GM19452 (cell line): ENCODE data around the gene PDE9A.

ENCODE experiments used
- ATAC-seq: cut with Tn5 transposase; IDR thresholded peaks from one replicate; pipeline ENCODE4 v1.9.1; 2021; ENCODE audit not compliant: unreplicated experiment

PDE9A gene

GRCh38 chr21:42753804-42754203 lies 100.4 kb downstream of the PDE9A start:
- ATAC-seq: no peak

- no peak for ATAC-seq
Observed at GRCh38 chr21:42754270-42754933, 101.0 kb downstream of the PDE9A start.

GRCh38 chr21:42755031-42755665 lies 101.7 kb downstream of the PDE9A start:
- ATAC-seq: no peak

- no peak for ATAC-seq
Observed at GRCh38 chr21:42755766-42756579, 102.6 kb downstream of the PDE9A start.

- ATAC-seq: no peak
Observed at GRCh38 chr21:42756580-42757250, 103.3 kb downstream of the PDE9A start.

- ATAC-seq: no peak
Observed at GRCh38 chr21:42757422-42757821, 104.0 kb downstream of the PDE9A start.

- no peak for ATAC-seq
Observed at GRCh38 chr21:42757826-42758655, 104.6 kb downstream of the PDE9A start.

- no peak for ATAC-seq
Observed at GRCh38 chr21:42758721-42759593, 105.5 kb downstream of the PDE9A start.

- no peak for ATAC-seq
Observed at GRCh38 chr21:42759594-42759927, 106.1 kb downstream of the PDE9A start.

GRCh38 chr21:42760361-42760950 lies 107.0 kb downstream of the PDE9A start:
- no peak for ATAC-seq

GRCh38 chr21:42760951-42761751 lies 107.7 kb downstream of the PDE9A start:
- no peak for ATAC-seq

- no peak for ATAC-seq
Observed at GRCh38 chr21:42761776-42762335, 108.4 kb downstream of the PDE9A start.

- ATAC-seq: no peak
Observed at GRCh38 chr21:42763581-42764442, 110.4 kb downstream of the PDE9A start.

GRCh38 chr21:42764443-42764760 lies 111.0 kb downstream of the PDE9A start:
- ATAC-seq: no peak

GRCh38 chr21:42764883-42765282 lies 111.5 kb downstream of the PDE9A start:
- ATAC-seq: no peak

GRCh38 chr21:42765656-42766055 lies 112.2 kb downstream of the PDE9A start:
- no peak for ATAC-seq

- no peak for ATAC-seq
Observed at GRCh38 chr21:42766739-42767560, 113.5 kb downstream of the PDE9A start.
